DND-41 (cell line): Measurements from ENCODE around the gene LAMA2.

Experiments
- EZH2 ChIP-seq: IDR thresholded peaks from 3 replicates; pipeline ENCODE4 v1.6.1; 2012; ENCODE audit warnings: borderline replicate concordance, low read depth, mild to moderate bottlenecking, moderate library complexity, low read length, inconsistent platforms; ENCODE audit not compliant: severe bottlenecking
- TF ChIP-seq, protein P1 (sequence below): IDR thresholded peaks from 2 replicates; pipeline ENCODE4 v1.5.1; 2012; ENCODE audit warnings: borderline replicate concordance, low read length, moderate library complexity, mild to moderate bottlenecking; ENCODE audit not compliant: poor library complexity, severe bottlenecking; ENCODE audit errors: extremely low read depth

DNA sequence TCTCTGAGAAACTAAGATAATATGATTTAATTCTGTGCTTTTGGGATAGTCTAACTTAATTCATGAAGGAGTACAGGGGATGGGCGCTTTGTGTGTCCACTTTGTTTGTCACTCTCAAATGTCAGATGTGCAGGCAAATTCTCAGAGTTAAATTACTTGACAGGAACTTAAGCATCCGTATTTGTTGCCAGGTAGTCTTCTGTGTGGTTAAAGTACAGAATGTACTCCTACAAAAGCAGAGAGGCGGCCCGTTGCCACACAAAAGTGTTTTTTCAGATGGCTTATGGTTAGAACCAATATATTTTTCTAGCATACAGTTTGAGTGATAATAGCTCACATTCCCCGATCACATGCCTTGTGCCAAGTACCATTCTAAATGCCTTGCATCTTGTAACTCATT, 234.4 kb downstream of the LAMA2 start:
- TF ChIP-seq, protein P1, sequence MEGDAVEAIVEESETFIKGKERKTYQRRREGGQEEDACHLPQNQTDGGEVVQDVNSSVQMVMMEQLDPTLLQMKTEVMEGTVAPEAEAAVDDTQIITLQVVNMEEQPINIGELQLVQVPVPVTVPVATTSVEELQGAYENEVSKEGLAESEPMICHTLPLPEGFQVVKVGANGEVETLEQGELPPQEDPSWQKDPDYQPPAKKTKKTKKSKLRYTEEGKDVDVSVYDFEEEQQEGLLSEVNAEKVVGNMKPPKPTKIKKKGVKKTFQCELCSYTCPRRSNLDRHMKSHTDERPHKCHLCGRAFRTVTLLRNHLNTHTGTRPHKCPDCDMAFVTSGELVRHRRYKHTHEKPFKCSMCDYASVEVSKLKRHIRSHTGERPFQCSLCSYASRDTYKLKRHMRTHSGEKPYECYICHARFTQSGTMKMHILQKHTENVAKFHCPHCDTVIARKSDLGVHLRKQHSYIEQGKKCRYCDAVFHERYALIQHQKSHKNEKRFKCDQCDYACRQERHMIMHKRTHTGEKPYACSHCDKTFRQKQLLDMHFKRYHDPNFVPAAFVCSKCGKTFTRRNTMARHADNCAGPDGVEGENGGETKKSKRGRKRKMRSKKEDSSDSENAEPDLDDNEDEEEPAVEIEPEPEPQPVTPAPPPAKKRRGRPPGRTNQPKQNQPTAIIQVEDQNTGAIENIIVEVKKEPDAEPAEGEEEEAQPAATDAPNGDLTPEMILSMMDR, result no peak
- no peak for TF ChIP-seq EZH2
